HUES64 (cell line): Measurements from ENCODE around the gene NSG2.
"Not testable (repeated sequence)": the region's sequence is repeated elsewhere in the genome, so short reads cannot be mapped to it uniquely, and the experiment has no call there.

ENCODE experiments used
- H3K27ac ChIP-seq: 2 replicates; pipeline ENCODE4 v1.7.0; 2013; ENCODE audit warnings: low read depth, low read length, inconsistent platforms
- H3K27me3 ChIP-seq: 2 replicates; pipeline ENCODE4 v1.6.1; 2013; ENCODE audit warnings: mild to moderate bottlenecking, low read length; ENCODE audit not compliant: insufficient read depth
- H3K36me3 ChIP-seq: 2 replicates; pipeline ENCODE4 v1.6.1; 2013; ENCODE audit warnings: mild to moderate bottlenecking, low read length; ENCODE audit not compliant: insufficient read depth
- H3K4me1 ChIP-seq: 2 replicates; pipeline ENCODE4 v1.6.1; 2013; ENCODE audit warnings: mild to moderate bottlenecking, low read length, moderate library complexity; ENCODE audit not compliant: insufficient read depth
- H3K4me3 ChIP-seq: 2 replicates; pipeline ENCODE4 v1.5.1; 2013; ENCODE audit warnings: mild to moderate bottlenecking, low read length, moderate library complexity
- H3K9ac ChIP-seq: 2 replicates; pipeline ENCODE4 v1.6.1; 2013; ENCODE audit warnings: mild to moderate bottlenecking, low read depth, low read length
- H3K9me3 ChIP-seq: 2 replicates; pipeline ENCODE4 v1.6.1; 2013; ENCODE audit warnings: low read depth, low read length; ENCODE audit not compliant: insufficient read depth
- WGBS: fragments of 150-250, 120-280 bp; methylation state at CpG from one replicate; pipeline ENCODE4 v1.1.7; 2013; ENCODE audit warnings: missing lambda C conversion rate; 5-methylcytosine and 5-hydroxymethylcytosine counted together

Gene NSG2

DNA sequence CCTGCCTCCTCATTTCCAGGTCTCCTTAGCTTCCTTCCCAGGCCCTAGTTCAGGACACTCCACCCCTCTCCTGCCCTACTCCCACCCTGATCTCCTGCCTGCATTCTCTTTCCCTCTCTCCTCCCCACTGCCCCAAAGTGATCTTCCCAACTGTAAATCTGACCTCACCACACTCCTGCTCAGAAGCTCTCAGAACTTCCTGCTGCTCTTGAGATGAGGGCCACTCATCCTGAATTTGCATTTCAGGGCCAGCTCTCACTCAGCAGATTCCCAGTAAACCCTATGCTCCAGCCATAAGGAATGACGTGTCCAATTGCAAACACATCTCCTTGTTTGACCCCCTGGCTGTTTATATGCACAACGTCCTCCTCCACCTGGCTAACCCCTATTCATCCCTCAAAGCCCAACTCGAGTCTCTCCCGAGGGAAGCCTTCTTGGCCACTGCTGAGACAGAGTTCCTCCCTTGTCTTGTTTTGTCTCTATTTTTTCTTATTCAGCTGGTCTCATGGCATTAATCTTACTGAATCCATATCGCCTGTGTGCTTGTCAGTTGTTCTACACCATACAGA lies 95.0 kb downstream of the NSG2 start:
- no peaks in the 10 kb centered on the region for H3K36me3 ChIP-seq
- 55% methylated on average over 5 of the region's 5 CpGs for WGBS
- H3K4me1 ChIP-seq: no peaks in the 10 kb centered on the region
- no peaks in the 10 kb centered on the region for H3K27me3 ChIP-seq
- H3K9ac ChIP-seq: no peak overlapping the region
- no peak overlapping the region for H3K27ac ChIP-seq
- no peaks in the 10 kb centered on the region for H3K9me3 ChIP-seq
- H3K4me3 ChIP-seq: no peak overlapping the region

DNA sequence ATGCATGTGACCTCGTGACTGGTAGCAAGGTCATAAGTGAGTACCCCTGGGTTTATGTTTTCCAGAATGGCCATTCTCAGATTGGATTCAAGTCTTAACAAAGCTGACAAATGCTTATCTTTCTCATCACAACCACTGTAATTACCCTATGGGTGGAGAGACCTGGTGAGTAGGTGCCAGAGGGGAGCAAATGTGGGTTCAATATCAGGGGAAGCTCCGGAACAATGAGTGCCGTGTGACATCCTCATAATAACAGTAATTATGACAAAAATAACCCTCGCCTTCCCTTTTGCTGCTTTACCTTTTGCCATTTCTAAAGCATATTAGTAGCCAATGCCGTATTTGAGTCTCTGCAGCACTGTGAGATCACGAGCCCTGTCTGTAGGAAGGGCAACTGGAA lies 95.9 kb downstream of the NSG2 start:
- H3K4me1 ChIP-seq: no peaks in the 10 kb centered on the region
- no peaks in the 10 kb centered on the region for H3K27me3 ChIP-seq
- H3K4me3 ChIP-seq: no peak overlapping the region
- H3K9ac ChIP-seq: no peak overlapping the region
- 88% methylated on average over 6 of the region's 6 CpGs for WGBS
- no peak overlapping the region for H3K27ac ChIP-seq
- H3K9me3 ChIP-seq: no peaks in the 10 kb centered on the region
- no peaks in the 10 kb centered on the region for H3K36me3 ChIP-seq

DNA sequence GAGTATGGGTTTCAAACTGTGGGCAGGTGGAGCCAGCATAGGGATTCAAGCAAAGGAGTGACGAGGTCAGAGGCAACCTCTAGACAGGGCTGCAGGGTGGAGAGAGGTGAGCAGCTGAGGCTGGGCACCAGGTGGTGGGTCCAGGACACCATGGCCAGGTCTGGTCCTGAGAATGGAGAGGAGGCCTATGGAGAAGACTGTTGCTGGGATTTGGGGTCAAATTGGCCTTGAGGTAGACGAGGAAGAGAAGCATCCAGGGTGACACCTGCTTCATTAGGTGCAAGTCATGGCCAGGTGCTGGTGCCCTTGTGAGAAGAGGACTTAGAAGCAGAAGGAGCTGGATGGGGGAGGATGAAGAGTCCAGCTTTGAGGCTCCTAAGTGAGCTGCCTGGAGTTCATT lies 99.6 kb downstream of the NSG2 start:
- Histone ChIP-seq H3K4me3 (no peak overlapping the region), H3K4me1 (no peaks in the 10 kb centered on the region), H3K9ac (no peak overlapping the region), H3K9me3 (no peaks in the 10 kb centered on the region), H3K36me3 (no peaks in the 10 kb centered on the region), H3K27me3 (no peaks in the 10 kb centered on the region), H3K27ac (no peak overlapping the region)
- WGBS: 92% methylated on average over 2 of the region's 2 CpGs

DNA sequence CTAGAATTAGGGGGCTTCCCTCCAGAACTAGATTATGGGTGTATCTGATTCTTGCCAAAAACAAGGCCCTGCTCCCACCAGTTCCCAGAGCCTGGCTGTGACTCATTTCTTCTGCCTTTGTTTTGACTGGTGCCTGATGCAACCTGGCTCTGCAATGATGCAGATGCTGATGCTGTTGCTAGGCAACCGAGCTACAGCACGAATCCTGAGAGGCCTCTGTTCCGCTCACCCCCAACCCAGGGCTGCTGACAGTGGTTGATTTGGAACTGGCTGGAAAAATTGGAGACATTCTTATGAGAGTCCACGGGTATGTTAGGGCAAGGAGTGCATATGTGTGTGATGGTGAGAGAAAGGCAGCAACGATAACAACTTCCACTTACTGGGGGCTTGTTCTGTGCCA lies 100.3 kb downstream of the NSG2 start:
- Histone ChIP-seq H3K36me3 (no peaks in the 10 kb centered on the region), H3K27ac (no peak overlapping the region), H3K4me1 (no peaks in the 10 kb centered on the region), H3K27me3 (no peaks in the 10 kb centered on the region), H3K9me3 (no peaks in the 10 kb centered on the region), H3K9ac (no peak overlapping the region), H3K4me3 (no peak overlapping the region)
- WGBS: 75% methylated on average over 5 of the region's 5 CpGs

DNA sequence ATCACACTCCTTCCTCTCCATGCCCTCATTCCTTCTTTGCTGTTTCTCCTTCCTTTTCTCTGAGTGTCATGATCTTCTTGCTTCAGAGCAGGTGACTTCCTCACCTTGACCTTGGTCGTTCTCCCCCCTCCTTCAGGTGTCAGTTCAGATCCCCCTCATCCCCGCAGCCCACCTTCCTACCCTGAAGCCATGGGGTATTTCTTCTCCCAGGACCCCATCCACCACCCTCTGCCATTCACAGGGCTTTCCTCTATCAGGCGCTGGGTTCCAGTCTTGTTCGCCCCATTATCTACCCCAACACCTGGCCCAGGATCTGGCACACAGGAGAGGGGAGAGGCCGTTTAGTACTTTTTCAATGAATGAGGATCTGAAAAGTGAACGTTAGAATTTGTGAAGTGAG lies 101.0 kb downstream of the NSG2 start:
- H3K27ac ChIP-seq: no peak overlapping the region
- H3K9ac ChIP-seq: no peak overlapping the region
- no peaks in the 10 kb centered on the region for H3K4me1 ChIP-seq
- no peaks in the 10 kb centered on the region for H3K36me3 ChIP-seq
- H3K4me3 ChIP-seq: no peak overlapping the region
- WGBS: 88% methylated on average over 6 of the region's 6 CpGs
- H3K27me3 ChIP-seq: no peaks in the 10 kb centered on the region
- no peaks in the 10 kb centered on the region for H3K9me3 ChIP-seq

DNA sequence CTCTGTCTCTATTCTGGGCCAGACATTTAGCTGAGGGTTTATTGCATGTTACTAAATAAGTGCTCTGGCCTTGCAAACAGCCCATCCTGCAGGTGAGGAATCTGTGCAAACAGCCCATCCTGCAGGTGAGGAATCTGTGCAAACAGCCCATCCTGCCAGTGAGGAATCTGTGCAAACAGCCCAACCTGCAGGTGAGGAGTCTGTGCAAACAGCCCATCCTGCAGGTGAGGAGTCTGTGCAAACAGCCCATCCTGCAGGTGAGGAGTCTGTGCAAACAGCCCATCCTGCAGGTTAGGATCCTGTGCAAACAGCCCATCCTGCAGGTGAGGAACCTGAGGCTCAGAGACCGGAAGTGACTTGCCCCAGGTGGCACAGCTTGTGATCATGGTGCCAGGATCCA lies 101.5 kb downstream of the NSG2 start:
- H3K9ac ChIP-seq, H3K36me3 ChIP-seq, H3K27ac ChIP-seq, H3K9me3 ChIP-seq, H3K27me3 ChIP-seq, H3K4me1 ChIP-seq, H3K4me3 ChIP-seq: not testable (repeated sequence)
- 80% methylated on average over 1 of the region's 1 CpG for WGBS

DNA sequence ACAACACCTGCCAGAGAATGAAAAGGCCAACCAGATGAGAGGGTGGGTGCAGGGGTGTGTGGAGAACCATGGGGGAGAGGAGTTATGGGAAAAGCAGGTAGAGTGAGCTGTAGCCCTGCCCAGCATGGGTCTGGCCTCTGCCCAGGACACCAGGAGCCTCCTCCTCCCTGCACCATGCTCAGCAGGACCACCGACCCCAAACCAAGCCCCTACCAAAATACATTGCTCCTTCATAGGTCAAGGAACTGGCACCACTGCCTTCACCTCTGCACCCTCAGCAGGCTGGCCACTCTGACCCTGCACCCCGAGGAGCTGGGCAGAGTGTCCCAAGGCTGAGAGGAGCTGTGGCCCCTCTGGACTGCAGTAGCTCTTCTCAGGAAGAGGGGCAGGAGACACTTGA lies 102.0 kb downstream of the NSG2 start:
- Histone ChIP-seq H3K27ac (no peak overlapping the region), H3K36me3 (no peaks in the 10 kb centered on the region), H3K9ac (no peak overlapping the region), H3K27me3 (no peaks in the 10 kb centered on the region), H3K9me3 (no peaks in the 10 kb centered on the region), H3K4me3 (no peak overlapping the region), H3K4me1 (no peaks in the 10 kb centered on the region)
- WGBS: 81% methylated on average over 2 of the region's 2 CpGs

DNA sequence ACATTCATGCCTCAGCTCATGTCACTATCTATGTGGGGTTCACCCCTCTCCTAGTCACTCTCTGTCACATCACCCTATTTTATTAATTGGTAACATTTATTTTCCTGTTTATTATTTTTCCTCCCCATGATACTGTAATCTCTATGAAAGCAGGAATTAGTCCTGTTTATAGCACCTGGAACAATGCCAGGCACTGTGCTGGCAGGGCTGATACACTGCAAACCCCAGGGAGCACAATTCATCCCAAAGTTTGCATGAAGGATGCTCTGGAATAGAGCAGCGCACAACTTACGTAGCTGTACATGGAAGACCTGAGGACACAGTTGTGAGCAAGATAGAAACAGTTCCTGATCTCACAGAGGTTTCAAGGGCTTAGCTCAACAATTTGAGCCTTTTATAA lies 103.2 kb downstream of the NSG2 start:
- no peaks in the 10 kb centered on the region for H3K36me3 ChIP-seq
- H3K9me3 ChIP-seq: no peaks in the 10 kb centered on the region
- no peak overlapping the region for H3K27ac ChIP-seq
- no peaks in the 10 kb centered on the region for H3K27me3 ChIP-seq
- WGBS: 98% methylated on average over 2 of the region's 2 CpGs
- no peak overlapping the region for H3K4me3 ChIP-seq
- no peak overlapping the region for H3K9ac ChIP-seq
- no peaks in the 10 kb centered on the region for H3K4me1 ChIP-seq

DNA sequence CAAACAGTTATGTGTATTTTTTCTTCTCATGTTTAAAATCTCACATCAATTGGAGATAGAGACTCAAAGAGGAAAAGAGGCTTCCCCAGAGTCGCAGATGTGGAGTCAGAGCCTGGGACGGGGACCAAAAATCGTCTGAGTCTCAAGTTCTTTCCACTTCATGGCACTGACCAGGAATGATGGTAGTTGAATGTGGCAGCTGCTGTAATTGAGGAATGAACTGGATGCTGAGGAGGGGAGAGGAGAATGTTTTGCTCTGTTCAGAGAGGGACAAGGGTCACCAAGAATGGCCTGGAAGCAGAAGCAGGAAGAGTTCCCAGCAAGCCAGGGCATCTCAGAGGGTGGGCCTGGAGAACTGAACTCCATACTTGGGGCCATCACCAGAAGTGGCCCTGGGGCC lies 103.9 kb downstream of the NSG2 start:
- peaks cover 2% of the 10 kb centered on the region; the same call in 1 of the 2 replicates for H3K9me3 ChIP-seq
- H3K36me3 ChIP-seq: no peaks in the 10 kb centered on the region
- no peaks in the 10 kb centered on the region for H3K4me1 ChIP-seq
- H3K4me3 ChIP-seq: no peak overlapping the region
- 91% methylated on average over 3 of the region's 3 CpGs for WGBS
- no peaks in the 10 kb centered on the region for H3K27me3 ChIP-seq
- H3K9ac ChIP-seq: no peak overlapping the region
- no peak overlapping the region for H3K27ac ChIP-seq

DNA sequence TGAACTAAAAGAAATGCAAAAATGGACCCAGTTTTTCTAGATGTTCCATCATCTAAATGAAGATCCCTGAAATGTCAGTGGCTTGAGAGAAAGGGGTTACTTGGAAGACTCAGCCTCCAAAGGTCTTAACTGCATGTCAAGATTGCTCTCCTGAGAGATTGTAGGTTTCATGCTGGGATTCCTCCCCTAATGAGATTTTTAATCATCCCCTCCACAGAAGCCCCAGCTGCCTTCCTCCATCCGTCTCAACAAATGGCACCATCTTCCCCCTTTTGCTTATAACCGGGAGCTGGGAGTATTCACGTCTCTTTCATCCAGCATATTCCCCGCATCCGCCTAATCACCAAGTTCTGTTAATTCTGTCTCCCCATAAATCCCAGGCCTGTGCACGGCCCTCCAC lies 104.5 kb downstream of the NSG2 start:
- peaks cover 7% of the 10 kb centered on the region; the same call in 1 of the 2 replicates for H3K9me3 ChIP-seq
- no peak overlapping the region for H3K4me3 ChIP-seq
- H3K4me1 ChIP-seq: no peaks in the 10 kb centered on the region
- no peak overlapping the region for H3K27ac ChIP-seq
- no peak overlapping the region for H3K9ac ChIP-seq
- no peaks in the 10 kb centered on the region for H3K36me3 ChIP-seq
- H3K27me3 ChIP-seq: no peaks in the 10 kb centered on the region
- 87% methylated on average over 6 of the region's 6 CpGs for WGBS

DNA sequence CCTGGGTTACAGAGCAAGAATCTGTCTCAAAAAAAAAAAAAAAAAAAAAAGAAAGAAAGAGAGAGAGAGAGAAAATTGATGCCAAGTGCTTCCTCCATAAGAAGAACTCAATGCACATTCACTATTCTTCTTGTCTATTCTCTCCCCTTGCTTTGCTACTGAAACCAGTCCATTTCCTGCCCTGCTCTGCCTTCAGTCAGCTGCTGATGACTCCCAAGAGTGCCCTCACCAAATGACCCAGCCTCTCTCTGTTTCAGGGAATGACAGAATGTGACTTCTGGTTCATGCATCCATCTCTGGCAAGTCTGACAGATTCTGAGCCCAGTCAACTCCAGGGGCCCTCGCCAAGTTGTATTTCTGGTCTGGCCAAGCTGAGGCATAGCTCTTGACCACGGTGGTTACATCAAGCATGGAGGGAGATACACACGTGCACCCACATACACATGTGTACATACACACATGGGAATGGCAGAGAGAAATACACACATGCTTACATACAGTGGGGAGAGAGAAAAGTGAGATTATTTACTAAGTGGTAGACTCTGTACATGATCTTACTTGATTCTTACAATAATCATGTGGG lies 106.2 kb downstream of the NSG2 start:
- WGBS: 91% methylated on average over 2 of the region's 3 CpGs
- Histone ChIP-seq H3K4me1 (no peaks in the 10 kb centered on the region), H3K27ac (no peak overlapping the region), H3K36me3 (no peaks in the 10 kb centered on the region), H3K9ac (no peak overlapping the region), H3K9me3 (peaks cover 8% of the 10 kb centered on the region; the same call in 1 of the 2 replicates), H3K27me3 (no peaks in the 10 kb centered on the region), H3K4me3 (no peak overlapping the region)

DNA sequence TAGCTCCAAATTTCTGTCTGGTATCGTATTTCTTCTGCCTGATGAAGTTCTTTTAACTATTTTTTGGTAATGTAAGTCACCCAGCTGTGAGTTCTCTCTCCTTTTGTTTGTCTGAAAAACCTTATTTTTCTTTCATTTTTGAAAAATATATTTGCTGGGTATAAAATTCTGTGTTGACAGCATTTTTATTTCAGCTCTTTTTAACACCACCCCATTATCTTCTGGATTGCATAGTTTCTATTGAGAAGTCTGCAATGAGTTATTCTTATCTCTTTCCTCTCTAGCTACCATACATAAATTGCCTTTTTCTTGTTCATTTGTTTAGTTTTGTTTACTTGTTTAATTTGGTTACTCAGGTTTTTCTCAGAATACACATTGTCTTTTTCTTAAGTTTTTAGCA lies 109.1 kb downstream of the NSG2 start:
- Histone ChIP-seq H3K9ac (no peak overlapping the region), H3K36me3 (no peaks in the 10 kb centered on the region), H3K9me3 (peaks cover 8% of the 10 kb centered on the region; the same call in 1 of the 2 replicates), H3K4me1 (no peaks in the 10 kb centered on the region), H3K4me3 (no peak overlapping the region), H3K27ac (no peak overlapping the region), H3K27me3 (no peaks in the 10 kb centered on the region)
- 100% methylated on average over 1 of the region's 1 CpG for WGBS
